ENCODE data around the gene PRPF19.

DNA sequence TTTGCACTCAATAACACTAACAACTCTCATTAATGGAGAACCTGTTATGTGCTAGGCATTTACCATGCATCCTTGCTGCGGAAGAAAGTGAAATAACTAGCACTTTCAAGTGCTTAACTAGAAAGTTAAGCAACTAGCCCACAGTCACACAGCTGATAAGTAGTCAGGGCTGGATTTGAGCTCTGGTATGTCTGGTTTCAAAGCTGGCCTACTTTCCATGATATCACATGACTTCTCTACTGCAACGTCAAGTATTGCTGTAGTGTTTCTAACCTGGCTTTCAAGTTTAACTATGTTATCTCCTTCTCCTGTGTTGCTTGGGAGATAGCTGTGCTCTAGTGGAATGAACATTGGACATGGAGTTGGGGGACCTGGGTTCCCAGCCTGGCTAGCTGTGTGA is 33.5 kb upstream of the PRPF19 start:
- TF ChIP-seq EZH2 (IDR thresholded peaks at IDR 0.05; ENCODE audit: insufficient read depth, poor library complexity, severe bottlenecking) (no peak), EZH2phosphoT487 (IDR thresholded peaks at IDR 0.05; ENCODE audit: insufficient read depth, low read depth) (no peak)

Data from GM23248 (cell line).